ENCODE measurements around the gene LSG1.
A peak's percentile ranks its signal among the peaks of the same experiment; 100 is the strongest.

GRCh38 chr3:194633349-194634004, 38.5 kb downstream of the LSG1 start, which contains the start of gene TMEM44:
- TF ChIP-seq, protein P1, sequence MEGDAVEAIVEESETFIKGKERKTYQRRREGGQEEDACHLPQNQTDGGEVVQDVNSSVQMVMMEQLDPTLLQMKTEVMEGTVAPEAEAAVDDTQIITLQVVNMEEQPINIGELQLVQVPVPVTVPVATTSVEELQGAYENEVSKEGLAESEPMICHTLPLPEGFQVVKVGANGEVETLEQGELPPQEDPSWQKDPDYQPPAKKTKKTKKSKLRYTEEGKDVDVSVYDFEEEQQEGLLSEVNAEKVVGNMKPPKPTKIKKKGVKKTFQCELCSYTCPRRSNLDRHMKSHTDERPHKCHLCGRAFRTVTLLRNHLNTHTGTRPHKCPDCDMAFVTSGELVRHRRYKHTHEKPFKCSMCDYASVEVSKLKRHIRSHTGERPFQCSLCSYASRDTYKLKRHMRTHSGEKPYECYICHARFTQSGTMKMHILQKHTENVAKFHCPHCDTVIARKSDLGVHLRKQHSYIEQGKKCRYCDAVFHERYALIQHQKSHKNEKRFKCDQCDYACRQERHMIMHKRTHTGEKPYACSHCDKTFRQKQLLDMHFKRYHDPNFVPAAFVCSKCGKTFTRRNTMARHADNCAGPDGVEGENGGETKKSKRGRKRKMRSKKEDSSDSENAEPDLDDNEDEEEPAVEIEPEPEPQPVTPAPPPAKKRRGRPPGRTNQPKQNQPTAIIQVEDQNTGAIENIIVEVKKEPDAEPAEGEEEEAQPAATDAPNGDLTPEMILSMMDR (IDR thresholded peaks at IDR 0.05) = peak; percentile 84
- TF ChIP-seq ZFX (IDR thresholded peaks at IDR 0.05; ENCODE audit: borderline replicate concordance) = no peak

Data from 22Rv1 (cell line).